VCaP (cell line): ENCODE results near the gene TBX4.

ENCODE experiments used
- H3K27ac ChIP-seq: fragments of 450-650 bp; 2 replicates; pipeline ENCODE4 v1.5.1; 2017
- CTCF ChIP-seq: fragments of 450-650 bp; conservative IDR thresholded peaks from 2 replicates; pipeline ENCODE4 v1.5.1; 2017; ENCODE audit warnings: mild to moderate bottlenecking, moderate library complexity

The TBX4 gene

GRCh38 chr17:61531223-61531622, 79.0 kb downstream of the TBX4 start:
- TF ChIP-seq CTCF = no peak
- no peak overlapping the region for H3K27ac ChIP-seq

GRCh38 chr17:61532826-61533225, 80.6 kb downstream of the TBX4 start:
- no peak for TF ChIP-seq CTCF

GRCh38 chr17:61533797-61534196, 81.6 kb downstream of the TBX4 start:
- H3K27ac ChIP-seq = no peak overlapping the region
- no peak for TF ChIP-seq CTCF

More at GRCh38 chr17:61532826-61533225, 80.6 kb downstream of the TBX4 start:
- no peak overlapping the region for H3K27ac ChIP-seq

- no peak for TF ChIP-seq CTCF
- H3K27ac ChIP-seq = no peak overlapping the region
Measured at GRCh38 chr17:61534414-61534813, 82.2 kb downstream of the TBX4 start.
